Measurements from ENCODE around the gene RAB11FIP4. TPM values are rescaled to one million over a fixed set of nuclear protein-coding genes. Genes with fewer than 3 reads are reported as not detected.

The RAB11FIP4 gene
- total and polyA plus RNA-seq, 2 of the 13 experiments (the other 11 are each of a cell fraction or from before 2014, with no cell fraction given): 28.0 to 89.3 TPM

- TF ChIP-seq, protein P1, sequence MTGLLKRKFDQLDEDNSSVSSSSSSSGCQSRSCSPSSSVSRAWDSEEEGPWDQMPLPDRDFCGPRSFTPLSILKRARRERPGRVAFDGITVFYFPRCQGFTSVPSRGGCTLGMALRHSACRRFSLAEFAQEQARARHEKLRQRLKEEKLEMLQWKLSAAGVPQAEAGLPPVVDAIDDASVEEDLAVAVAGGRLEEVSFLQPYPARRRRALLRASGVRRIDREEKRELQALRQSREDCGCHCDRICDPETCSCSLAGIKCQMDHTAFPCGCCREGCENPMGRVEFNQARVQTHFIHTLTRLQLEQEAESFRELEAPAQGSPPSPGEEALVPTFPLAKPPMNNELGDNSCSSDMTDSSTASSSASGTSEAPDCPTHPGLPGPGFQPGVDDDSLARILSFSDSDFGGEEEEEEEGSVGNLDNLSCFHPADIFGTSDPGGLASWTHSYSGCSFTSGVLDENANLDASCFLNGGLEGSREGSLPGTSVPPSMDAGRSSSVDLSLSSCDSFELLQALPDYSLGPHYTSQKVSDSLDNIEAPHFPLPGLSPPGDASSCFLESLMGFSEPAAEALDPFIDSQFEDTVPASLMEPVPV (CRISPR knock-in tag; IDR thresholded peaks at IDR 0.05): 0 out of 2 replicates have a peak, but pooled peaks have one; percentile 27
- TF ChIP-seq ZKSCAN5 (CRISPR knock-in tag; IDR thresholded peaks at IDR 0.05): no peak
- TF ChIP-seq DRAP1 (CRISPR knock-in tag; IDR thresholded peaks at IDR 0.05): peak; percentile 40; the same call in 1 of the 2 replicates
- TF ChIP-seq HNF4A (CRISPR knock-in tag; IDR thresholded peaks at IDR 0.05): peak; percentile 77
- TF ChIP-seq DR1 (CRISPR knock-in tag; IDR thresholded peaks at IDR 0.05): no peak
- TF ChIP-seq KDM1A (CRISPR knock-in tag; IDR thresholded peaks at IDR 0.05): no peak
- TF ChIP-seq SRSF1 (optimal IDR thresholded peaks at IDR 0.05; ENCODE audit: low read depth, low read length): peak; percentile 49
- TF ChIP-seq HDAC1 (CRISPR knock-in tag; IDR thresholded peaks at IDR 0.05): peak; percentile 50; the same call in 1 of the 2 replicates
- TF ChIP-seq TARDBP (CRISPR knock-in tag; IDR thresholded peaks at IDR 0.05): peak; percentile 65; the same call in 1 of the 2 replicates
- TF ChIP-seq, protein P2, sequence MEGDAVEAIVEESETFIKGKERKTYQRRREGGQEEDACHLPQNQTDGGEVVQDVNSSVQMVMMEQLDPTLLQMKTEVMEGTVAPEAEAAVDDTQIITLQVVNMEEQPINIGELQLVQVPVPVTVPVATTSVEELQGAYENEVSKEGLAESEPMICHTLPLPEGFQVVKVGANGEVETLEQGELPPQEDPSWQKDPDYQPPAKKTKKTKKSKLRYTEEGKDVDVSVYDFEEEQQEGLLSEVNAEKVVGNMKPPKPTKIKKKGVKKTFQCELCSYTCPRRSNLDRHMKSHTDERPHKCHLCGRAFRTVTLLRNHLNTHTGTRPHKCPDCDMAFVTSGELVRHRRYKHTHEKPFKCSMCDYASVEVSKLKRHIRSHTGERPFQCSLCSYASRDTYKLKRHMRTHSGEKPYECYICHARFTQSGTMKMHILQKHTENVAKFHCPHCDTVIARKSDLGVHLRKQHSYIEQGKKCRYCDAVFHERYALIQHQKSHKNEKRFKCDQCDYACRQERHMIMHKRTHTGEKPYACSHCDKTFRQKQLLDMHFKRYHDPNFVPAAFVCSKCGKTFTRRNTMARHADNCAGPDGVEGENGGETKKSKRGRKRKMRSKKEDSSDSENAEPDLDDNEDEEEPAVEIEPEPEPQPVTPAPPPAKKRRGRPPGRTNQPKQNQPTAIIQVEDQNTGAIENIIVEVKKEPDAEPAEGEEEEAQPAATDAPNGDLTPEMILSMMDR (CRISPR knock-in tag; IDR thresholded peaks at IDR 0.05): 0 out of 2 replicates have a peak, but pooled peaks have one; percentile 10
- TF ChIP-seq KLF6 (CRISPR knock-in tag; IDR thresholded peaks at IDR 0.05): no peak
- peak in 1 of 2 experiments; percentile 52; a peak in 1 of 4 replicates for TF ChIP-seq EP300 (IDR thresholded peaks at IDR 0.05; ENCODE audit: low read depth in 2 of 2, low read length in 2 of 2)
- TF ChIP-seq EP300 (CRISPR knock-in tag; IDR thresholded peaks at IDR 0.05; ENCODE audit: borderline replicate concordance): no peak
- 0 out of 2 replicates have a peak, but pooled peaks have one; percentile 63 for TF ChIP-seq MEIS1 (CRISPR knock-in tag; IDR thresholded peaks at IDR 0.05; ENCODE audit: borderline replicate concordance)
- TF ChIP-seq FOSL2 (CRISPR knock-in tag; IDR thresholded peaks at IDR 0.05): peak; percentile 42; the same call in 1 of the 2 replicates
- 0 out of 2 replicates have a peak, but pooled peaks have one; percentile 17 for TF ChIP-seq HIC2 (CRISPR knock-in tag; IDR thresholded peaks at IDR 0.05; ENCODE audit: low read depth)
- 0 out of 2 replicates have a peak, but pooled peaks have one; percentile 21 for TF ChIP-seq PHF8 (CRISPR knock-in tag; IDR thresholded peaks at IDR 0.05)
- TF ChIP-seq ZEB1 (IDR thresholded peaks at IDR 0.05; ENCODE audit: insufficient replicate concordance, low read depth): peak; percentile 97
- TF ChIP-seq POGK (CRISPR knock-in tag; conservative IDR thresholded peaks at IDR 0.05): 0 out of 2 replicates have a peak, but pooled peaks have one; percentile 50
- TF ChIP-seq POLR2AphosphoS5 (IDR thresholded peaks at IDR 0.05; ENCODE audit: low read depth, low read length): peak; percentile 59
- 0 out of 2 replicates have a peak, but pooled peaks have one; percentile 23 for TF ChIP-seq TAF1 (CRISPR knock-in tag; IDR thresholded peaks at IDR 0.05)
These were observed 98.0 kb downstream of the RAB11FIP4 start (continued) for GRCh38 chr17:31489295-31490018.

Data from HepG2 (cell line).